Caco-2 (cell line): ENCODE measurements around the gene EDRF1. TPM values are rescaled to one million over a fixed set of nuclear protein-coding genes. Genes with fewer than 3 reads are reported as not detected.

Source experiments
- BruUV-seq: library from RNA; stranded (reverse); fragments of 400-500 nt; replicated peaks from 2 replicates; lab custom pipeline; 2021; lab: Mats Ljungman, UMichigan
- CTCF ChIA-PET: fragments of 300-600 bp; sonication (Branson Sonifier 250); formaldehyde crosslinking; loops from one replicate; lab custom pipeline; 2022; ENCODE audit warnings: antibody characterized with exemption; lab: Charles Lee
- POLR2A ChIA-PET: fragments of 300-600 bp; sonication (Branson Sonifier 250); formaldehyde crosslinking; loops from one replicate; lab custom pipeline; 2022; ENCODE audit warnings: antibody characterized with exemption; lab: Charles Lee
- DNase-seq, 2 experiments: peaks; one replicate each; pipeline versions ENCODE4 v3.0.0 to v3.0.0-alpha.2; 2020 to 2022
- H3K27me3 ChIP-seq: replicated peaks from 2 replicates; pipeline ENCODE4 v1.6.0; 2011; ENCODE audit warnings: low read length; ENCODE audit not compliant: control insufficient read depth, insufficient read depth
- H3K36me3 ChIP-seq: 2 replicates; pipeline ENCODE4 v1.5.1; 2011; ENCODE audit warnings: low read length; ENCODE audit not compliant: control insufficient read depth, insufficient read depth
- H3K4me1 ChIP-seq: fragments of 250-450 bp; sonication (Bioruptor Pico); 2 replicates; pipeline ENCODE4 v1.5.1; 2020; ENCODE audit warnings: mild to moderate bottlenecking
- H3K4me3 ChIP-seq: 2 replicates; pipeline ENCODE4 v1.5.1; 2011; ENCODE audit warnings: low read depth, mild to moderate bottlenecking, control low read depth, low read length
- H3K9me3 ChIP-seq: fragments of 250-450 bp; sonication (Bioruptor Pico); 2 replicates; pipeline ENCODE4 v1.5.1; 2020; ENCODE audit warnings: mild to moderate bottlenecking, moderate library complexity
- H3K27ac Mint-ChIP-seq: one replicate; pipeline ENCODE4 v1.8.0; 2022; ENCODE audit warnings: mixed read lengths; ENCODE audit not compliant: unreplicated experiment
- H3K27me3 Mint-ChIP-seq: one replicate; pipeline ENCODE4 v1.8.0; 2022; ENCODE audit warnings: mixed read lengths; ENCODE audit not compliant: insufficient read depth, unreplicated experiment
- H3K36me3 Mint-ChIP-seq: one replicate; pipeline ENCODE4 v1.8.0; 2022; ENCODE audit warnings: mild to moderate bottlenecking, mixed read lengths; ENCODE audit not compliant: insufficient read depth, unreplicated experiment
- H3K4me1 Mint-ChIP-seq: one replicate; pipeline ENCODE4 v1.8.0; 2022; ENCODE audit warnings: low read depth, mixed read lengths; ENCODE audit not compliant: unreplicated experiment
- H3K4me3 Mint-ChIP-seq: one replicate; pipeline ENCODE4 v1.8.0; 2022; ENCODE audit warnings: mild to moderate bottlenecking, moderate library complexity, mixed read lengths; ENCODE audit not compliant: unreplicated experiment
- H3K9me3 Mint-ChIP-seq: one replicate; pipeline ENCODE4 v1.8.0; 2022; ENCODE audit warnings: mixed read lengths; ENCODE audit not compliant: unreplicated experiment
- intact Hi-C: fragments of 100-400 bp; cut with micrococcal nuclease; formaldehyde crosslinking; loops from one replicate; pipeline ENCODE4 v1.10.0; 2022; ENCODE audit not compliant: unreplicated experiment
- total RNA-seq: library from RNA; stranded (reverse); gene quantifications from 2 replicates; pipeline ENCODE4 v1.2.3, GENCODE V29; 2022
- TF ChIP-seq, protein P1 (sequence below), 2 experiments: fragments of 200-600 bp in 1 of 2; IDR thresholded peaks; 1 replicate in 1 of 2; 2 replicates in 1 of 2; pipeline versions ENCODE4 v1.5.1 to v1.8.0; 2011 to 2022; ENCODE audit warnings: antibody characterized with exemption in 1 of 2, control low read depth in 1 of 2, inconsistent platforms in 1 of 2, low read depth in 1 of 2, low read length in 1 of 2, mild to moderate bottlenecking in 1 of 2, moderate library complexity in 1 of 2; ENCODE audit not compliant: insufficient read depth in 1 of 2, severe bottlenecking in 1 of 2, unreplicated experiment in 1 of 2

EDRF1 gene
- total RNA-seq, 1 experiment from 2014 or later: 40.9 TPM

DNA sequence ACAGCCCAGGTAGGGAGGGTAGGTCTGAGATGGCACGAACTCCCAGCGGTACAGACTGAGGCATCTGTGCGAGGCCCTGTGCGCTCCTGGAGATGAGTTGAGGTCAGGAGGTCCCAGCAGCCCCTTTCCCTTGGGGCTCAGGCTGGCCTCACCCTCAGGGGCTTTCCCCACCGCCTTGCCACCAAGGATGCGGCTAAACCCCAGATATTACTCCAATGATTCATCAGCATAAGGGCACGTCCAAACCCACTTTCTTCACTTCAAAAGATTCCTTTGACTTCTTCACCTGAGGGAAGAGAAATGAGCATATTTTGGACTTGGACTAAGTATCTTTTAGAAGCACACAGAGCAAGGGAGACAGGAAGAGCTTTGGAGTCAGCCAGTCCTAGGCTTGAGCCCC, 83.2 kb downstream of the EDRF1 start:
- Histone ChIP-seq H3K4me1 (no peaks in the 10 kb centered on the region), H3K27me3 (no peaks in the 10 kb centered on the region), H3K36me3 (peaks cover 2% of the 10 kb centered on the region; the same call in 1 of the 2 replicates), H3K4me3 (no peak overlapping the region), H3K9me3 (no peaks in the 10 kb centered on the region)
- H3K9me3 Mint-ChIP-seq: no peaks in the 10 kb centered on the region
- no peaks in the 10 kb centered on the region for H3K4me1 Mint-ChIP-seq
- H3K4me3 Mint-ChIP-seq: no peak overlapping the region
- ChIA-PET POLR2A (no interaction called here), CTCF (no interaction called here)
- no peak for DNase-seq
- H3K27me3 Mint-ChIP-seq: no peaks in the 10 kb centered on the region
- intact Hi-C loops: no loop called here
- H3K36me3 Mint-ChIP-seq: peaks cover 9% of the 10 kb centered on the region
- TF ChIP-seq, protein P1, sequence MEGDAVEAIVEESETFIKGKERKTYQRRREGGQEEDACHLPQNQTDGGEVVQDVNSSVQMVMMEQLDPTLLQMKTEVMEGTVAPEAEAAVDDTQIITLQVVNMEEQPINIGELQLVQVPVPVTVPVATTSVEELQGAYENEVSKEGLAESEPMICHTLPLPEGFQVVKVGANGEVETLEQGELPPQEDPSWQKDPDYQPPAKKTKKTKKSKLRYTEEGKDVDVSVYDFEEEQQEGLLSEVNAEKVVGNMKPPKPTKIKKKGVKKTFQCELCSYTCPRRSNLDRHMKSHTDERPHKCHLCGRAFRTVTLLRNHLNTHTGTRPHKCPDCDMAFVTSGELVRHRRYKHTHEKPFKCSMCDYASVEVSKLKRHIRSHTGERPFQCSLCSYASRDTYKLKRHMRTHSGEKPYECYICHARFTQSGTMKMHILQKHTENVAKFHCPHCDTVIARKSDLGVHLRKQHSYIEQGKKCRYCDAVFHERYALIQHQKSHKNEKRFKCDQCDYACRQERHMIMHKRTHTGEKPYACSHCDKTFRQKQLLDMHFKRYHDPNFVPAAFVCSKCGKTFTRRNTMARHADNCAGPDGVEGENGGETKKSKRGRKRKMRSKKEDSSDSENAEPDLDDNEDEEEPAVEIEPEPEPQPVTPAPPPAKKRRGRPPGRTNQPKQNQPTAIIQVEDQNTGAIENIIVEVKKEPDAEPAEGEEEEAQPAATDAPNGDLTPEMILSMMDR (IDR thresholded peaks at IDR 0.05; ENCODE audit: insufficient read depth in 1 of 2, low read depth in 1 of 2, low read length in 1 of 2, severe bottlenecking in 1 of 2, unreplicated experiment in 1 of 2): no peak
- no peak overlapping the region for H3K27ac Mint-ChIP-seq
- no TSS peak for BruUV-seq

DNA sequence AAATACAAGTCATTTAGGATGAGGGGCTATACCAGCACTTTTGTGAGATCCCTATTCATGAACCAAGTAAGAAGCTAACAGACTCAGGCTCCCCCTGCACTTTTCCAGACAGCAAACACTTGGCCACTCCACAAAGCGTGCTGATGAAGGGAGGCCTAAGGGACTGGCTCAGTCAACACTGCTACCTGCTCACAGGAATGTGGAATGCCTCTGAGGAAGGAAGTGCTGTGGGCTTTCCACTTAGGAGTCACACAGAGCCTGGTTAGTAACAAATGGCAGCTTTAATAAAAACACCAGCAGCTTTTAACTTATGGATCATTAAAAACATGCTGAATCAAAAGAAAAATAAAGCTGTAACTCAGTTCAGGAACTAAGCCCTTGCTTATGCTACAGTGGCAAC, 88.5 kb downstream of the EDRF1 start:
- peaks cover 2% of the 10 kb centered on the region; the same call in 1 of the 2 replicates for H3K36me3 ChIP-seq
- Mint-ChIP-seq H3K9me3 (no peaks in the 10 kb centered on the region), H3K27me3 (no peaks in the 10 kb centered on the region), H3K4me1 (no peaks in the 10 kb centered on the region), H3K36me3 (no peaks in the 10 kb centered on the region), H3K4me3 (no peak overlapping the region), H3K27ac (no peak overlapping the region)
- TF ChIP-seq, protein P1 (IDR thresholded peaks at IDR 0.05; ENCODE audit: insufficient read depth in 1 of 2, low read depth in 1 of 2, low read length in 1 of 2, severe bottlenecking in 1 of 2, unreplicated experiment in 1 of 2): no peak
- H3K27me3 ChIP-seq: no peaks in the 10 kb centered on the region
- no peak overlapping the region for H3K4me3 ChIP-seq
- no TSS peak for BruUV-seq
- CTCF ChIA-PET: no interaction called here
- POLR2A ChIA-PET: no interaction called here
- intact Hi-C loops: no loop called here
- DNase-seq: no peak
- H3K4me1 ChIP-seq: no peaks in the 10 kb centered on the region
- no peaks in the 10 kb centered on the region for H3K9me3 ChIP-seq

GRCh38 chr10:125811251-125811650, 91.7 kb downstream of the EDRF1 start:
- BruUV-seq: no TSS peak
- intact Hi-C loops: no loop called here
- no peaks in the 10 kb centered on the region for H3K4me1 ChIP-seq
- H3K9me3 Mint-ChIP-seq: no peaks in the 10 kb centered on the region
- no peaks in the 10 kb centered on the region for H3K27me3 Mint-ChIP-seq
- peaks cover 2% of the 10 kb centered on the region; the same call in 1 of the 2 replicates for H3K36me3 ChIP-seq
- H3K27ac Mint-ChIP-seq: no peak overlapping the region
- no peaks in the 10 kb centered on the region for H3K9me3 ChIP-seq
- no peak for DNase-seq
- H3K4me3 Mint-ChIP-seq: no peak overlapping the region
- peaks cover 4% of the 10 kb centered on the region for H3K36me3 Mint-ChIP-seq
- no peak overlapping the region for H3K4me3 ChIP-seq
- ChIA-PET CTCF (no interaction called here), POLR2A (no interaction called here)
- H3K4me1 Mint-ChIP-seq: no peaks in the 10 kb centered on the region
- TF ChIP-seq, protein P1 (IDR thresholded peaks at IDR 0.05; ENCODE audit: insufficient read depth in 1 of 2, low read depth in 1 of 2, low read length in 1 of 2, severe bottlenecking in 1 of 2, unreplicated experiment in 1 of 2): no peak
- no peaks in the 10 kb centered on the region for H3K27me3 ChIP-seq
